ENCODE data around the gene NPAS1. TPM values are rescaled to one million over a fixed set of nuclear protein-coding genes. Genes with fewer than 3 reads are reported as not detected.

NPAS1 gene
- total and polyA plus RNA-seq, 4 donors, result 0.31 to 1.2 (median 0.70) TPM

- 85 to 88% methylated on average over 1 of the region's 1 CpG for WGBS, 2 donors
- ATAC-seq (ENCODE audit: insufficient read depth, low FRiP score), result no peak
Observed at GRCh38 chr19:47037766-47038165, 18.1 kb downstream of the NPAS1 start.

GRCh38 chr19:47039239-47039874, 19.7 kb downstream of the NPAS1 start:
- WGBS, 2 donors, result 92% methylated on average over 17 of the region's 17 CpGs

More at GRCh38 chr19:47037766-47038165, 18.1 kb downstream of the NPAS1 start:
- Histone ChIP-seq H3K36me3 (ENCODE audit: control insufficient read depth in 4 of 4, insufficient read depth in 4 of 4, low read length in 4 of 4) (peaks cover 0 to 3% (median 0%) of the 10 kb centered on the region in 4 donors), H3K4me3 (no peak overlapping the region), H3K9me3 (ENCODE audit: control insufficient read depth in 4 of 4, insufficient read depth in 3 of 4, low read length in 3 of 4) (no peaks in the 10 kb centered on the region), H3K27ac (ENCODE audit: low read depth in 1 of 2, low read length in 1 of 2) (no peak overlapping the region), H3K4me1 (ENCODE audit: control insufficient read depth in 5 of 5, insufficient read depth in 5 of 5, low read length in 5 of 5) (peaks cover 0 to 5% (median 3%) of the 10 kb centered on the region in 5 donors), H3K27me3 (ENCODE audit: control insufficient read depth in 3 of 3, insufficient read depth in 3 of 3, low read length in 2 of 3) (peaks cover 0 to 6% (median 0%) of the 10 kb centered on the region in 3 donors), H3K9ac (ENCODE audit: insufficient read depth in 1 of 2, low read length in 2 of 2) (no peak overlapping the region)
- no peak for TF ChIP-seq CTCF (IDR thresholded peaks at IDR 0.05; ENCODE audit: control extremely low read depth, extremely low read depth)
- no peak for DNase-seq

GRCh38 chr19:47040869-47041268, 21.2 kb downstream of the NPAS1 start:
- no peak overlapping the region for H3K4me3 ChIP-seq
- no peak overlapping the region for H3K27ac ChIP-seq (ENCODE audit: low read depth in 1 of 2, low read length in 1 of 2)
- H3K27me3 ChIP-seq (ENCODE audit: control insufficient read depth in 3 of 3, insufficient read depth in 3 of 3, low read length in 2 of 3), result no peaks in the 10 kb centered on the region
- 82 to 89% methylated on average over 8 of the region's 8 CpGs for WGBS, 2 donors
- ATAC-seq (ENCODE audit: insufficient read depth, low FRiP score) (no peak), DNase-seq (no peak)
- no peak for TF ChIP-seq CTCF (IDR thresholded peaks at IDR 0.05; ENCODE audit: control extremely low read depth, extremely low read depth)
- H3K36me3 ChIP-seq (ENCODE audit: control insufficient read depth in 4 of 4, insufficient read depth in 4 of 4, low read length in 4 of 4), result peaks cover 0 to 8% (median 0%) of the 10 kb centered on the region in 4 donors
- H3K9ac ChIP-seq (ENCODE audit: insufficient read depth in 1 of 2, low read length in 2 of 2), result no peak overlapping the region
- peaks cover 0 to 1% (median 0%) of the 10 kb centered on the region in 5 donors for H3K4me1 ChIP-seq (ENCODE audit: control insufficient read depth in 5 of 5, insufficient read depth in 5 of 5, low read length in 5 of 5)
- no peaks in the 10 kb centered on the region for H3K9me3 ChIP-seq (ENCODE audit: control insufficient read depth in 4 of 4, insufficient read depth in 3 of 4, low read length in 3 of 4)

More at GRCh38 chr19:47039239-47039874, 19.7 kb downstream of the NPAS1 start:
- Histone ChIP-seq H3K4me1 (ENCODE audit: control insufficient read depth in 5 of 5, insufficient read depth in 5 of 5, low read length in 5 of 5) (peaks cover 0 to 5% (median 3%) of the 10 kb centered on the region in 5 donors), H3K9ac (ENCODE audit: insufficient read depth in 1 of 2, low read length in 2 of 2) (no peak overlapping the region), H3K9me3 (ENCODE audit: control insufficient read depth in 4 of 4, insufficient read depth in 3 of 4, low read length in 3 of 4) (no peaks in the 10 kb centered on the region), H3K4me3 (no peak overlapping the region), H3K27ac (ENCODE audit: low read depth in 1 of 2, low read length in 1 of 2) (no peak overlapping the region), H3K27me3 (ENCODE audit: control insufficient read depth in 3 of 3, insufficient read depth in 3 of 3, low read length in 2 of 3) (peaks cover 0 to 6% (median 0%) of the 10 kb centered on the region in 3 donors), H3K36me3 (ENCODE audit: control insufficient read depth in 4 of 4, insufficient read depth in 4 of 4, low read length in 4 of 4) (peaks cover 0 to 3% (median 0%) of the 10 kb centered on the region in 4 donors)
- TF ChIP-seq CTCF (IDR thresholded peaks at IDR 0.05; ENCODE audit: control extremely low read depth, extremely low read depth), result no peak
- ATAC-seq (ENCODE audit: insufficient read depth, low FRiP score) (no peak), DNase-seq (no peak)

Measured in lung (tissue), 12 donors.